B cell (primary cell): ENCODE data around the gene BCL2L11. TPM values are rescaled to one million over a fixed set of nuclear protein-coding genes. Genes with fewer than 3 reads are reported as not detected.

ENCODE experiments used
- ATAC-seq: fragments of 200-7000 bp; cut with Tn5 transposase; one replicate; pipeline ENCODE4 v1.10.0; 2021; ENCODE audit warnings: low read depth, mild to moderate bottlenecking, moderate number of reproducible peaks, moderate library complexity
- CTCF ChIA-PET: fragments of 350-600 bp; sonication (Branson Sonifier 250); formaldehyde crosslinking; loops from one replicate; lab custom pipeline; 2021; ENCODE audit warnings: antibody characterized with exemption, inconsistent platforms; lab: Charles Lee
- POLR2A ChIA-PET: fragments of 350-600 bp; sonication (Branson Sonifier 250); formaldehyde crosslinking; loops from one replicate; lab custom pipeline; 2021; ENCODE audit warnings: antibody characterized with exemption; lab: Charles Lee
- DNase-seq: peaks from one replicate; pipeline ENCODE4 v3.0.0; 2013
- H2AFZ ChIP-seq: 2 replicates; pipeline ENCODE4 v1.6.1; 2012; ENCODE audit warnings: mild to moderate bottlenecking, low read depth, low read length; ENCODE audit not compliant: insufficient read depth, poor library complexity, severe bottlenecking
- H3K27ac ChIP-seq, 2 donors: 1 replicate in 1 of 2; 2 replicates in 1 of 2; pipeline ENCODE4 v1.5.1; 2012 to 2013; ENCODE audit warnings: low read length in 2 of 2, mild to moderate bottlenecking in 2 of 2, moderate library complexity in 1 of 2
- H3K27me3 ChIP-seq, 4 experiments: fragments of 200-600 bp in 1 of 4; sonication (generic) in 1 of 4; replicated peaks in 1 of 4; 1 replicate in 2 of 4; 2 replicates in 2 of 4; pipeline versions ENCODE4 v1.6.1 to v1.7.0; 2013 to 2016; ENCODE audit warnings: low read length in 3 of 4, mild to moderate bottlenecking in 2 of 4, mixed read lengths in 1 of 4, moderate library complexity in 1 of 4; ENCODE audit not compliant: insufficient read depth in 4 of 4, control insufficient read depth in 3 of 4; ENCODE audit errors: control extremely low read depth in 1 of 4
- H3K36me3 ChIP-seq, 2 experiments: replicated peaks in 1 of 2; 1 replicate in 1 of 2; 2 replicates in 1 of 2; pipeline versions ENCODE4 v1.6.1 to v1.7.1; 2013; ENCODE audit warnings: low read length in 1 of 2; ENCODE audit not compliant: insufficient read depth in 2 of 2, control insufficient read depth in 1 of 2; ENCODE audit errors: control extremely low read depth in 1 of 2, extremely low read depth in 1 of 2
- H3K4me1 ChIP-seq, 2 donors: fragments of 200-600 bp in 1 of 2; sonication (generic) in 1 of 2; 1 replicate in 1 of 2; 2 replicates in 1 of 2; pipeline versions ENCODE4 v1.5.1 to v1.6.1; 2013 to 2017; ENCODE audit warnings: low read length in 2 of 2; ENCODE audit not compliant: control insufficient read depth in 2 of 2, insufficient read depth in 2 of 2
- H3K4me2 ChIP-seq: replicated peaks from 2 replicates; pipeline ENCODE3; 2012; ENCODE audit warnings: mild to moderate bottlenecking, low read depth, low read length; ENCODE audit not compliant: poor library complexity, severe bottlenecking
- H3K4me3 ChIP-seq, 5 experiments: fragments of 200-600 bp in 1 of 5; sonication (generic) in 1 of 5; 1 replicate in 3 of 5; 2 replicates in 2 of 5; pipeline versions ENCODE4 v1.5.1 to v1.7.0; 2011 to 2016; ENCODE audit warnings: low read length in 4 of 5, mild to moderate bottlenecking in 4 of 5, low read depth in 2 of 5, control low read depth in 1 of 5, moderate library complexity in 1 of 5; ENCODE audit not compliant: insufficient read depth in 1 of 5; ENCODE audit errors: control extremely low read depth in 1 of 5, extremely low read depth in 1 of 5
- H3K79me2 ChIP-seq: fragments of 200-600 bp; sonication (generic); one replicate; pipeline ENCODE4 v1.6.0; 2016; ENCODE audit warnings: low read length; ENCODE audit not compliant: control insufficient read depth, insufficient read depth
- H3K9ac ChIP-seq: fragments of 200-600 bp; sonication (generic); 2 replicates; pipeline ENCODE4 v1.6.1; 2017; ENCODE audit warnings: mild to moderate bottlenecking, low read length, moderate library complexity
- H3K9me3 ChIP-seq, 3 donors: one replicate each; pipeline versions ENCODE4 v1.6.1 to v1.7.1; 2013; ENCODE audit warnings: low read length in 2 of 3; ENCODE audit not compliant: control insufficient read depth in 2 of 3, insufficient read depth in 1 of 3; ENCODE audit errors: control extremely low read depth in 1 of 3
- H4K20me1 ChIP-seq: 2 replicates; pipeline ENCODE4 v1.6.0; 2012; ENCODE audit warnings: mild to moderate bottlenecking, low read length; ENCODE audit not compliant: insufficient read depth, control insufficient read depth, poor library complexity, severe bottlenecking
- H3K27ac Mint-ChIP-seq: one replicate; pipeline ENCODE4 v1.8.0; 2021; ENCODE audit warnings: mixed read lengths
- H3K27me3 Mint-ChIP-seq: one replicate; pipeline ENCODE4 v1.8.0; 2021; ENCODE audit warnings: mixed read lengths
- H3K4me1 Mint-ChIP-seq: one replicate; pipeline ENCODE4 v1.8.0; 2021; ENCODE audit warnings: mixed read lengths
- H3K4me3 Mint-ChIP-seq: one replicate; pipeline ENCODE4 v1.8.0; 2021; ENCODE audit warnings: mixed read lengths
- H3K9me3 Mint-ChIP-seq: one replicate; pipeline ENCODE4 v1.8.0; 2022; ENCODE audit warnings: mixed read lengths; ENCODE audit not compliant: insufficient read depth
- EZH2 ChIP-seq: IDR thresholded peaks from 2 replicates; pipeline ENCODE4 v1.6.1; 2012; ENCODE audit warnings: borderline replicate concordance, low read depth, mild to moderate bottlenecking, moderate library complexity, low read length; ENCODE audit not compliant: insufficient read depth, poor library complexity, severe bottlenecking
- WGBS: methylation state at CpG from one replicate; pipeline ENCODE4 v1.1.5; 2013; ENCODE audit warnings: missing lambda C conversion rate; ENCODE audit not compliant: insufficient coverage; 5-methylcytosine and 5-hydroxymethylcytosine counted together
- intact Hi-C: fragments of 100-400 bp; cut with micrococcal nuclease; formaldehyde crosslinking; loops from one replicate; pipeline ENCODE4 v1.10.0; 2022
- polyA plus RNA-seq: library from polyadenylated mRNA; depleted of rRNA; stranded (reverse); fragments of >200 nt; gene quantifications from 2 replicates; pipeline ENCODE4 v1.2.3, GENCODE V29; 2012
- total RNA-seq, 2 donors: library from RNA; stranded (reverse); fragments of 120-200 nt in 1 of 2; gene quantifications; 1 replicate in 1 of 2; 2 replicates in 1 of 2; pipeline versions ENCODE4 v1.2.3 to v1.2.4, GENCODE V29; 2013 to 2022
- TF ChIP-seq, protein P1 (sequence below): fragments of 200-600 bp; IDR thresholded peaks from one replicate; pipeline ENCODE4 v1.8.0; 2022; ENCODE audit warnings: antibody characterized with exemption, mild to moderate bottlenecking

Gene BCL2L11
- total and polyA plus RNA-seq, 2 donors (not counting 1 experiment from before 2014, with no cell fraction given) = 13.8 to 164 TPM

DNA sequence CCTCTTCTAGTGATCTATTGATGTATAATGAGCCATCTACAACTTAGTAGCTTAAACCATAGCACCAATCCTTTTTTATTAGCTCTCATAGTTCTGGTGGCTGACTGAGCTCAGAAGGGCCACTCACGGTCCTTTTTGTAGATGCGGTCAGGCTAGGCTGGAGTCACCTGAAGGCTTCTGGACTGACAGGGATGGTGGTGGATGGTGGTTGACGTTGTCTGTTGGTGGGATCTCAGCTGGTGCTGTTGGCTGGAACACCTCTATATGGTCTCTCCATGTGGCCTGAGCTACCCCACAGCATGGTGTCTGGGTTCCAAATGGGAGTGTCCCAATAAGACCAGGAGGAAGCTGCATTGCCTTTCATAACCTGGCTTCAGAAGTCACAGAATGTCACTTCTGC is 68.0 kb downstream of the BCL2L11 start:
- H3K27me3 Mint-ChIP-seq = peaks cover 4% of the 10 kb centered on the region
- H3K27me3 ChIP-seq = no peaks in the 10 kb centered on the region
- H3K27ac ChIP-seq = no peak overlapping the region
- H2AFZ ChIP-seq = no peak overlapping the region
- intact Hi-C loops = no loop called here
- ChIA-PET POLR2A (interaction anchor here (0.7 kb wide), 1 partner anchor 46 kb away, joined by 3 read pairs; no protein-coding TSS in a partner anchor), CTCF (no interaction called here)
- H3K79me2 ChIP-seq = no peaks in the 10 kb centered on the region
- H3K4me3 ChIP-seq = no peak overlapping the region
- H3K4me1 ChIP-seq = no peaks in the 10 kb centered on the region
- H3K9ac ChIP-seq = no peak overlapping the region
- H3K9me3 ChIP-seq = no peaks in the 10 kb centered on the region
- H3K4me3 Mint-ChIP-seq = no peak overlapping the region
- TF ChIP-seq EZH2 = no peak
- TF ChIP-seq, protein P1, sequence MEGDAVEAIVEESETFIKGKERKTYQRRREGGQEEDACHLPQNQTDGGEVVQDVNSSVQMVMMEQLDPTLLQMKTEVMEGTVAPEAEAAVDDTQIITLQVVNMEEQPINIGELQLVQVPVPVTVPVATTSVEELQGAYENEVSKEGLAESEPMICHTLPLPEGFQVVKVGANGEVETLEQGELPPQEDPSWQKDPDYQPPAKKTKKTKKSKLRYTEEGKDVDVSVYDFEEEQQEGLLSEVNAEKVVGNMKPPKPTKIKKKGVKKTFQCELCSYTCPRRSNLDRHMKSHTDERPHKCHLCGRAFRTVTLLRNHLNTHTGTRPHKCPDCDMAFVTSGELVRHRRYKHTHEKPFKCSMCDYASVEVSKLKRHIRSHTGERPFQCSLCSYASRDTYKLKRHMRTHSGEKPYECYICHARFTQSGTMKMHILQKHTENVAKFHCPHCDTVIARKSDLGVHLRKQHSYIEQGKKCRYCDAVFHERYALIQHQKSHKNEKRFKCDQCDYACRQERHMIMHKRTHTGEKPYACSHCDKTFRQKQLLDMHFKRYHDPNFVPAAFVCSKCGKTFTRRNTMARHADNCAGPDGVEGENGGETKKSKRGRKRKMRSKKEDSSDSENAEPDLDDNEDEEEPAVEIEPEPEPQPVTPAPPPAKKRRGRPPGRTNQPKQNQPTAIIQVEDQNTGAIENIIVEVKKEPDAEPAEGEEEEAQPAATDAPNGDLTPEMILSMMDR = no peak
- DNase-seq (no peak), ATAC-seq (no peak)
- no peaks in the 10 kb centered on the region for H3K9me3 Mint-ChIP-seq
- no peak overlapping the region for H3K4me2 ChIP-seq
- no peaks in the 10 kb centered on the region for H3K36me3 ChIP-seq
- peaks cover 1% of the 10 kb centered on the region for H3K4me1 Mint-ChIP-seq
- H3K27ac Mint-ChIP-seq = no peak overlapping the region
- WGBS = 94% methylated on average over 3 of the region's 3 CpGs
- H4K20me1 ChIP-seq = no peaks in the 10 kb centered on the region

DNA sequence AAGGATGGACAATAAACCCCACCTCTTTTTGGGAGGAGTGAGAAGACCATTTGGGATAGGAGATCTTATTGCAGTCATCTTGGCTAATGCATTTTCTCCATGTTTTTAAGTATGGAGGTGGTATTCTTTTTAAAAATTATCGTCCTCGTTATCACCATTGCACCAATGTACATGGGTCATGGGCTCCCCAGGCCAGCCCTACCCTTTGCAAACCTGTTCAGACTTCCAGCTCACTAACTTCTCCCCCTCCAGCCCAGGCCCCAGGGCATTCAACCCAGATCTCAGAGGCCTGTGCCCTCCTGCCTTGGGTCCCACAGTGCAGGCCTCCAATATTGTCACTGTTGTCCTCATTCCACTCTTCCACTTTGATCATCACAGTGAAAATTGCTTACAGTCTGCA is 68.4 kb downstream of the BCL2L11 start:
- H3K4me3 ChIP-seq = no peak overlapping the region
- peaks cover 4% of the 10 kb centered on the region for H3K27me3 Mint-ChIP-seq
- no peaks in the 10 kb centered on the region for H3K36me3 ChIP-seq
- no peaks in the 10 kb centered on the region for H3K9me3 ChIP-seq
- H3K79me2 ChIP-seq = no peaks in the 10 kb centered on the region
- H3K4me1 ChIP-seq = no peaks in the 10 kb centered on the region
- CTCF ChIA-PET = interaction anchor here (1.2 kb wide), 1 partner anchor 31 kb away, joined by 5 read pairs; no protein-coding TSS in a partner anchor
- no peak overlapping the region for H3K27ac Mint-ChIP-seq
- ATAC-seq (no peak), DNase-seq (no peak)
- H3K4me3 Mint-ChIP-seq = no peak overlapping the region
- H3K4me2 ChIP-seq = no peak overlapping the region
- intact Hi-C loops = no loop called here
- H3K27me3 ChIP-seq = no peaks in the 10 kb centered on the region
- H3K4me1 Mint-ChIP-seq = peaks cover 1% of the 10 kb centered on the region
- H3K9me3 Mint-ChIP-seq = no peaks in the 10 kb centered on the region
- no peaks in the 10 kb centered on the region for H4K20me1 ChIP-seq
- POLR2A ChIA-PET = no interaction called here
- 50% methylated on average over 2 of the region's 2 CpGs for WGBS
- no peak overlapping the region for H2AFZ ChIP-seq
- no peak for TF ChIP-seq EZH2
- TF ChIP-seq, protein P1 = no peak
- no peak overlapping the region for H3K27ac ChIP-seq
- no peak overlapping the region for H3K9ac ChIP-seq
